NCI-H82 (cell line): ENCODE results near the gene ZGPAT.

ENCODE experiments used
- DNase-seq: peaks from one replicate; lab custom pipeline; 2025; lab: John Stamatoyannopoulos, UW

ZGPAT gene

GRCh38 chr20:63678667-63679465 is 29.0 kb upstream of the ZGPAT start:
- no peak for DNase-seq

GRCh38 chr20:63679799-63680305 is 28.0 kb upstream of the ZGPAT start:
- no peak for DNase-seq

- no peak for DNase-seq
Observed at GRCh38 chr20:63680427-63680826, 27.4 kb upstream of the ZGPAT start.

GRCh38 chr20:63680857-63681608 is 26.8 kb upstream of the ZGPAT start:
- no peak for DNase-seq

GRCh38 chr20:63681609-63682142 is 26.2 kb upstream of the ZGPAT start:
- DNase-seq: no peak

GRCh38 chr20:63682384-63683139 is 25.3 kb upstream of the ZGPAT start:
- DNase-seq: no peak

GRCh38 chr20:63685269-63686026 is 22.4 kb upstream of the ZGPAT start:
- DNase-seq: no peak

GRCh38 chr20:63686094-63686491 is 21.7 kb upstream of the ZGPAT start:
- DNase-seq: no peak

GRCh38 chr20:63686492-63687321 is 21.1 kb upstream of the ZGPAT start:
- no peak for DNase-seq

GRCh38 chr20:63687419-63688178 is 20.2 kb upstream of the ZGPAT start:
- no peak for DNase-seq

- DNase-seq: no peak
Observed at GRCh38 chr20:63688228-63689045, 19.4 kb upstream of the ZGPAT start.

GRCh38 chr20:63689046-63690002 is 18.5 kb upstream of the ZGPAT start:
- DNase-seq: no peak

- no peak for DNase-seq
Observed at GRCh38 chr20:63690003-63690897, 17.6 kb upstream of the ZGPAT start.

GRCh38 chr20:63690898-63691710 is 16.7 kb upstream of the ZGPAT start:
- no peak for DNase-seq

- no peak for DNase-seq
Observed at GRCh38 chr20:63691711-63692435, 16.0 kb upstream of the ZGPAT start.
